K562 (cell line): ENCODE measurements around the gene SLC29A2. TPM values are rescaled to one million over a fixed set of nuclear protein-coding genes. Genes with fewer than 3 reads are reported as not detected.

Experiments
- ATAC-seq: fragments of 200-7000 bp; cut with Tn5 transposase; 3 replicates; pipeline ENCODE4 v1.9.1; 2020; ENCODE audit warnings: moderate library complexity
- BruUV-seq: library from RNA; stranded (reverse); fragments of 400-500 nt; replicated peaks from 2 replicates; lab custom pipeline; 2021; lab: Mats Ljungman, UMichigan
- CTCF ChIA-PET: fragments of 300-600 bp; formaldehyde crosslinking; extraction: SDS; loops from one replicate; lab custom pipeline; 2021; ENCODE audit warnings: low intra/inter-chr PET ratio; lab: Yijun Ruan, JAX
- POLR2A ChIA-PET: fragments of 300-600, 350-650 bp; sonication (Branson Sonifier 250); formaldehyde crosslinking; extraction: SDS; loops from one replicate; lab custom pipeline; 2021; ENCODE audit warnings: antibody characterized with exemption, inconsistent platforms; lab: Yijun Ruan, JAX
- DNase-seq, 4 experiments: peaks; one replicate each; pipeline versions ENCODE4 v3.0.0 to v3.0.0-alpha.2; 2011 to 2018; ENCODE audit warnings: low spot score in 3 of 4, mixed read lengths in 3 of 4; ENCODE audit errors: extremely low read depth in 1 of 4
- FAIRE-seq: peaks from 2 replicates; lab custom pipeline; 2011; peaks lifted over from hg19 to GRCh38; lab: Jason Lieb, UNC
- H2AFZ ChIP-seq: 2 replicates; pipeline ENCODE4 v1.6.0; 2011; ENCODE audit warnings: low read depth, low read length, control low read depth, inconsistent platforms
- H3K27ac ChIP-seq: fragments of 200-600 bp; 3 replicates; pipeline ENCODE4 v1.8.0; 2011; ENCODE audit warnings: low read depth, mild to moderate bottlenecking, control low read depth, inconsistent platforms, low read length, moderate library complexity, mixed read lengths; ENCODE audit errors: extremely low read depth
- H3K27me3 ChIP-seq, 2 experiments: fragments of 300-600 bp in 1 of 2; 2 replicates in 1 of 2; 3 replicates in 1 of 2; pipeline versions ENCODE4 v1.6.0 to v1.8.0; 2011; ENCODE audit warnings: inconsistent platforms in 2 of 2, low read length in 2 of 2, mild to moderate bottlenecking in 1 of 2, mixed read lengths in 1 of 2, moderate library complexity in 1 of 2; ENCODE audit not compliant: control insufficient read depth in 2 of 2, insufficient read depth in 2 of 2
- H3K36me3 ChIP-seq: fragments of 300-600 bp; 3 replicates; pipeline ENCODE4 v1.8.0; 2011; ENCODE audit warnings: mild to moderate bottlenecking, low read length, inconsistent platforms; ENCODE audit not compliant: control insufficient read depth, insufficient read depth
- H3K4me1 ChIP-seq, 2 experiments: fragments of 200-600 bp in 1 of 2; replicated peaks in 1 of 2; 2 replicates in 1 of 2; 3 replicates in 1 of 2; pipeline versions ENCODE4 v1.5.1 to v1.8.0; 2011; ENCODE audit warnings: inconsistent platforms in 2 of 2, low read length in 2 of 2, mild to moderate bottlenecking in 1 of 2, mixed read lengths in 1 of 2, moderate library complexity in 1 of 2; ENCODE audit not compliant: control insufficient read depth in 2 of 2, insufficient read depth in 2 of 2
- H3K4me2 ChIP-seq: 2 replicates; pipeline ENCODE4 v1.6.1; 2011; ENCODE audit warnings: low read length, control low read depth, inconsistent platforms, mixed read lengths; ENCODE audit not compliant: insufficient read depth
- H3K4me3 ChIP-seq: fragments of 200-600 bp; sonication (generic), shearing (Covaris generic); 2 replicates; pipeline ENCODE4 v1.5.1; 2016; ENCODE audit warnings: control low read depth, inconsistent platforms
- H3K79me2 ChIP-seq: fragments of 200-600 bp; 3 replicates; pipeline ENCODE4 v1.8.0; 2011; ENCODE audit warnings: low read length, inconsistent platforms; ENCODE audit not compliant: control insufficient read depth, insufficient read depth
- H3K9ac ChIP-seq, 2 experiments: 2 replicates each; pipeline versions ENCODE4 v1.6.0 to v1.6.1; 2011; ENCODE audit warnings: low read depth in 2 of 2, low read length in 2 of 2, control low read depth in 1 of 2, inconsistent platforms in 1 of 2, mild to moderate bottlenecking in 1 of 2, mixed read lengths in 1 of 2; ENCODE audit not compliant: insufficient read depth in 1 of 2
- H3K9me1 ChIP-seq: one replicate; pipeline ENCODE4 v1.6.0; 2011; ENCODE audit warnings: inconsistent platforms, mild to moderate bottlenecking, low read length, moderate library complexity; ENCODE audit not compliant: control insufficient read depth, insufficient read depth
- H3K9me3 ChIP-seq: replicated peaks from 2 replicates; pipeline ENCODE4 v1.5.1; 2011; ENCODE audit warnings: low read depth, low read length, inconsistent platforms; ENCODE audit not compliant: control insufficient read depth, insufficient read depth
- H4K20me1 ChIP-seq: replicated peaks from 2 replicates; pipeline ENCODE4 v1.6.1; 2011; ENCODE audit warnings: low read length, inconsistent platforms, mixed read lengths; ENCODE audit not compliant: control insufficient read depth, insufficient read depth
- NEUROD1 ChIP-seq: fragments of 150-350 bp; IDR thresholded peaks from 2 replicates; pipeline ENCODE4 v1.6.1; 2014; ENCODE audit warnings: borderline replicate concordance, low read length, low read depth; ENCODE audit not compliant: partially characterized antibody
- RBFOX2 ChIP-seq: fragments of 200-400 bp; formaldehyde crosslinking; IDR thresholded peaks from 2 replicates; pipeline ENCODE4 v1.6.1; 2017; ENCODE audit warnings: low read depth, mild to moderate bottlenecking, low read length, moderate library complexity
- WGBS: fragments of 100-300 bp; shearing (Covaris generic); methylation state at CpG from one replicate; pipeline ENCODE4 v1.1.6; 2016; ENCODE audit warnings: low coverage, mixed read lengths; ENCODE audit not compliant: insufficient coverage; ENCODE audit errors: missing lambda C conversion rate; 5-methylcytosine and 5-hydroxymethylcytosine counted together
- in situ Hi-C: fragments of 300-500 bp; cut with MboI; formaldehyde crosslinking; loops from 4 replicates; pipeline ENCODE4 v1.15.0; 2018; ENCODE audit warnings: inconsistent platforms, mixed read lengths
- intact Hi-C: fragments of 100-400 bp; cut with micrococcal nuclease; formaldehyde crosslinking; loops from 2 replicates; pipeline ENCODE4 v1.14.2; 2022
- polyA plus RNA-seq, 8 experiments: library from polyadenylated mRNA; depleted of rRNA in 4 of 8; stranded (reverse) in 5 of 8; unstranded in 3 of 8; fragments of >200 nt; fragmentation: Nextera tagmentation in 2 of 8; fragmentation: Illumina TruSeq in 1 of 8; extraction: Ambion mirVana in 2 of 8; extraction: Trizol in 1 of 8; gene quantifications; 2 replicates each; pipeline versions ENCODE4 v1.2.1 to v1.2.3, GENCODE V29; 2011 to 2014; ENCODE audit warnings: inconsistent platforms in 1 of 8, missing spikeins in 1 of 8
- total RNA-seq, 7 experiments: library from RNA; depleted of rRNA in 6 of 7; stranded (reverse); fragments of >200 nt in 6 of 7; fragmentation: Illumina TruSeq in 2 of 7; extraction: Trizol in 2 of 7; gene quantifications; 2 replicates each; pipeline versions ENCODE4 v1.2.1 to v1.2.3, GENCODE V29; 2011 to 2021; ENCODE audit warnings: low replicate concordance in 1 of 7

The SLC29A2 gene
- total and polyA plus RNA-seq, 9 of the 15 experiments (the other 6 are each of a cell fraction or from before 2014, with no cell fraction given): 2.4 to 48.6 (median 14.2) TPM

DNA sequence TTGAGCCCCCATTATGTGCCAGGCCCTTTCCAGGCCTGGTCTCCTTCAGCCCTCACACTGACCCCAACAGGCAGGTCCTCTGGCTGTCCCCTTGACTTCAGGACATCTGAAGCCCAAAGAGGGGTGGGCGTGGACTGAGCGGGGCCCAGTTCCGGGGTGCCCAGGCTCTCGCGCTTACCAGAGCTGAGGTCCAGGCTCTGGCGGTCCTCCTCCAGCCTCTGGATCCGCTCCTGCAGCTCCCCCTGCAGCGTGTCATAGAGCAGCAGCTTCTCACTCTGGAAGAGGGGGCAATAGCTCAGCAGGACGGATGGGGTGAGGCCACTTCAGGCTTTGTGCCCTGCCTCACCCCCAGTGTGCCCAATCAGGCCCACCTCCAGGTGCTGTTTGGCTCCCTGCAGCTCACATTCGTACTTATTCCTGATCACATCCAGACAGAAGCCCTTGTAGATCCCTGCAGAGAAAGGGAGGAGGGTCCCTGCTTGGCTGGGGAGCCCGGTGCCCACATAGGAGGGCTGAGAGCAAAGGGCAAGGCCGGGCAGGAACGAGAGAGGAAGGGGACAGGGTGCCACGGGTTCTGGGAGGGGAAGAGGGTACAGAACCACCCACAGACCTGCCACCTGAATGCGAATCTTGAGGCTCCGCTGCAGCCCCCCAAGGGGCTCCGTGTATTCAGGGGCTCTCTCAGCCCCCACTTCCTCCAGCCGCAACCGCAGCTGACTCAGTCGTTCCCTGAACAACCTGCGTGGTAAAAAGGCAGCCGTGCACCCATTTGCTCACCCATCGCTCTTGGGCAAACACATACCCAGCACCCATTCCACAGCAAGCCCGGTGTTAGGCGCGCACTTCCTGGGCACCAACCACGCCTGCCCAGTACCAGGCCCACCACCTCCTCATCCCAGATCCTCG is 30.7 kb downstream of the SLC29A2 start:
- DNase-seq: no peak
- H3K27ac ChIP-seq: no peak overlapping the region
- no peaks in the 10 kb centered on the region for H3K9me1 ChIP-seq
- H3K9me3 ChIP-seq: no peaks in the 10 kb centered on the region
- H3K79me2 ChIP-seq: peaks cover 18% of the 10 kb centered on the region
- ChIA-PET POLR2A (interaction anchor here (0.6 to 1.7 kb wide), 3 partner anchors 8 to 52 kb away, joined by 3 to 6 read pairs (median 6); partner anchors contain the start of gene YIF1A), CTCF (no interaction called here)
- no TSS peak for BruUV-seq
- H3K27me3 ChIP-seq: no peaks in the 10 kb centered on the region
- FAIRE-seq: no peak
- ATAC-seq: no peak
- H4K20me1 ChIP-seq: peaks cover 3% of the 10 kb centered on the region; the same call in 1 of the 2 replicates
- peaks cover 61% of the 10 kb centered on the region; the same call in 2 of the 3 replicates for H3K36me3 ChIP-seq
- in situ Hi-C loops: no loop called here
- 90% methylated on average over 24 of the region's 28 CpGs for WGBS
- intact Hi-C loops: no loop called here
- H2AFZ ChIP-seq: no peak overlapping the region
- H3K4me2 ChIP-seq: no peak overlapping the region
- H3K4me1 ChIP-seq: peaks cover 21 to 30% of the 10 kb centered on the region in 2 experiments
- H3K9ac ChIP-seq: peak overlapping the region in 1 of 2 experiments; percentile 28; a peak in 1 of 4 replicates
- TF ChIP-seq RBFOX2: peak; percentile 44
- TF ChIP-seq NEUROD1: no peak
- no peak overlapping the region for H3K4me3 ChIP-seq
